Spinal cord (tissue), 10 donors: Measurements from ENCODE around the gene LMF1. TPM values are rescaled to one million over a fixed set of nuclear protein-coding genes. Genes with fewer than 3 reads are reported as not detected.
"Not testable (repeated sequence)": the region's sequence is repeated elsewhere in the genome, so short reads cannot be mapped to it uniquely, and the experiment has no call there.

Experiments
- DNase-seq, 6 donors: peaks; one replicate each; pipeline versions ENCODE4 v3.0.0 to v3.0.0-alpha.2; 2013 to 2015; ENCODE audit warnings: low spot score in 6 of 6, low read depth in 4 of 6
- H3K27ac ChIP-seq: one replicate; pipeline ENCODE4 v1.5.1; 2013; ENCODE audit warnings: low read depth, low read length, control low read depth
- H3K27me3 ChIP-seq: one replicate; pipeline ENCODE4 v1.6.1; 2013; ENCODE audit warnings: low read length; ENCODE audit not compliant: control insufficient read depth, insufficient read depth
- H3K36me3 ChIP-seq: one replicate; pipeline ENCODE4 v1.6.1; 2013; ENCODE audit warnings: low read length; ENCODE audit not compliant: control insufficient read depth, insufficient read depth
- H3K4me1 ChIP-seq: one replicate; pipeline ENCODE4 v1.6.1; 2013; ENCODE audit warnings: low read length; ENCODE audit not compliant: control insufficient read depth, insufficient read depth
- H3K4me3 ChIP-seq: one replicate; pipeline ENCODE4 v1.5.1; 2013; ENCODE audit warnings: low read depth, low read length, control low read depth
- H3K9me3 ChIP-seq: one replicate; pipeline ENCODE4 v1.6.1; 2013; ENCODE audit warnings: low read length; ENCODE audit not compliant: control insufficient read depth, insufficient read depth
- WGBS: methylation state at CpG from one replicate; pipeline ENCODE4 v1.1.5; 2013; ENCODE audit warnings: missing lambda C conversion rate; ENCODE audit not compliant: insufficient coverage; 5-methylcytosine and 5-hydroxymethylcytosine counted together
- polyA plus RNA-seq, 2 donors: library from polyadenylated mRNA; unstranded; fragments of 120-200 nt; gene quantifications; one replicate each; pipeline ENCODE4 v1.2.1, GENCODE V29; 2013; ENCODE audit not compliant: insufficient read length in 2 of 2
- total RNA-seq, 2 donors: library from RNA; depleted of rRNA in 1 of 2; stranded (reverse); fragments of 120-200 nt in 1 of 2; fragments of >200 nt in 1 of 2; gene quantifications; one replicate each; pipeline versions ENCODE4 v1.2.3 to v1.2.4, GENCODE V29; 2013 to 2014
- donor health status: healthy.

The LMF1 gene
- total and polyA plus RNA-seq, 4 donors: 15.1 to 37.5 (median 23.0) TPM

GRCh38 chr16:828891-829290 lies 141.9 kb downstream of the LMF1 start:
- peaks cover 23% of the 10 kb centered on the region for H3K4me1 ChIP-seq
- no peaks in the 10 kb centered on the region for H3K9me3 ChIP-seq
- no peak overlapping the region for H3K27ac ChIP-seq
- H3K36me3 ChIP-seq: peaks cover 9% of the 10 kb centered on the region
- H3K4me3 ChIP-seq: no peak overlapping the region
- peaks cover 7% of the 10 kb centered on the region for H3K27me3 ChIP-seq
- 77% methylated on average over 13 of the region's 17 CpGs for WGBS
- no peak for DNase-seq

- WGBS: 78% methylated on average over 24 of the region's 24 CpGs
- Histone ChIP-seq H3K9me3 (no peaks in the 10 kb centered on the region), H3K4me3 (no peak overlapping the region), H3K27ac (no peak overlapping the region), H3K4me1 (peaks cover 23% of the 10 kb centered on the region), H3K36me3 (peaks cover 6% of the 10 kb centered on the region), H3K27me3 (no peaks in the 10 kb centered on the region)
- no peak for DNase-seq
Measured at GRCh38 chr16:827513-827912, 143.3 kb downstream of the LMF1 start.

GRCh38 chr16:825341-826061 lies 145.3 kb downstream of the LMF1 start:
- peaks cover 3% of the 10 kb centered on the region for H3K27me3 ChIP-seq
- no peak overlapping the region for H3K4me3 ChIP-seq
- H3K4me1 ChIP-seq: peaks cover 13% of the 10 kb centered on the region
- peak in 2 of 6 donors; percentile 70 to 76 for DNase-seq
- no peak overlapping the region for H3K27ac ChIP-seq
- H3K9me3 ChIP-seq: no peaks in the 10 kb centered on the region
- 9% methylated on average over 24 of the region's 36 CpGs for WGBS
- H3K36me3 ChIP-seq: peaks cover 6% of the 10 kb centered on the region

GRCh38 chr16:824601-825000 lies 146.2 kb downstream of the LMF1 start:
- Histone ChIP-seq H3K27ac (no peak overlapping the region), H3K27me3 (peaks cover 3% of the 10 kb centered on the region), H3K9me3 (no peaks in the 10 kb centered on the region), H3K36me3 (peaks cover 6% of the 10 kb centered on the region), H3K4me3 (no peak overlapping the region), H3K4me1 (peaks cover 13% of the 10 kb centered on the region)
- WGBS: 89% methylated on average over 25 of the region's 25 CpGs
- DNase-seq: no peak

GRCh38 chr16:824194-824593 lies 146.6 kb downstream of the LMF1 start:
- peaks cover 13% of the 10 kb centered on the region for H3K4me1 ChIP-seq
- DNase-seq: no peak
- 84% methylated on average over 22 of the region's 22 CpGs for WGBS
- peaks cover 6% of the 10 kb centered on the region for H3K36me3 ChIP-seq
- H3K27me3 ChIP-seq: peaks cover 3% of the 10 kb centered on the region
- no peak overlapping the region for H3K27ac ChIP-seq
- no peaks in the 10 kb centered on the region for H3K9me3 ChIP-seq
- H3K4me3 ChIP-seq: no peak overlapping the region

- peaks cover 3% of the 10 kb centered on the region for H3K27me3 ChIP-seq
- 100% methylated on average over 4 of the region's 9 CpGs for WGBS
Measured at GRCh38 chr16:822909-823297, 147.9 kb downstream of the LMF1 start.

GRCh38 chr16:822174-822908 lies 148.4 kb downstream of the LMF1 start:
- no peak overlapping the region for H3K27ac ChIP-seq
- WGBS: 89% methylated on average over 21 of the region's 21 CpGs
- H3K9me3 ChIP-seq: no peaks in the 10 kb centered on the region
- peaks cover 4% of the 10 kb centered on the region for H3K36me3 ChIP-seq
- DNase-seq: no peak
- H3K27me3 ChIP-seq: peaks cover 3% of the 10 kb centered on the region
- H3K4me1 ChIP-seq: peaks cover 18% of the 10 kb centered on the region
- H3K4me3 ChIP-seq: no peak overlapping the region

More at GRCh38 chr16:822909-823297, 147.9 kb downstream of the LMF1 start:
- Histone ChIP-seq H3K4me3 (no peak overlapping the region), H3K4me1 (peaks cover 13% of the 10 kb centered on the region), H3K9me3 (no peaks in the 10 kb centered on the region), H3K36me3 (peaks cover 5% of the 10 kb centered on the region), H3K27ac (no peak overlapping the region)
- no peak for DNase-seq

- Histone ChIP-seq H3K4me1 (peaks cover 24% of the 10 kb centered on the region), H3K36me3 (peaks cover 4% of the 10 kb centered on the region), H3K27ac (no peak overlapping the region), H3K27me3 (peaks cover 3% of the 10 kb centered on the region), H3K9me3 (no peaks in the 10 kb centered on the region), H3K4me3 (no peak overlapping the region)
- 67% methylated on average over 9 of the region's 13 CpGs for WGBS
- DNase-seq: no peak
Measured at GRCh38 chr16:821751-822150, 149.0 kb downstream of the LMF1 start.

- Histone ChIP-seq H3K9me3 (no peaks in the 10 kb centered on the region), H3K27ac (no peak overlapping the region), H3K36me3 (peaks cover 4% of the 10 kb centered on the region), H3K4me1 (peaks cover 23% of the 10 kb centered on the region), H3K4me3 (no peak overlapping the region), H3K27me3 (peaks cover 3% of the 10 kb centered on the region)
- no peak for DNase-seq
- WGBS: 53% methylated on average over 12 of the region's 12 CpGs
Measured at GRCh38 chr16:820748-821147, 150.0 kb downstream of the LMF1 start.

- not testable (repeated sequence) for H3K9me3 ChIP-seq, H3K27ac ChIP-seq, H3K27me3 ChIP-seq, H3K4me3 ChIP-seq, DNase-seq, H3K36me3 ChIP-seq
- H3K4me1 ChIP-seq: peaks cover 16% of the 10 kb centered on the region
- 90% methylated on average over 10 of the region's 10 CpGs for WGBS
Measured at GRCh38 chr16:820044-820408, 150.8 kb downstream of the LMF1 start.
